ENCODE data around the gene SURF2. TPM values are rescaled to one million over a fixed set of nuclear protein-coding genes. Genes with fewer than 3 reads are reported as not detected.

SURF2 gene
- total and polyA plus RNA-seq, 4 experiments from 2014 or later: 19.5 to 46.7 (median 24.8) TPM

DNA sequence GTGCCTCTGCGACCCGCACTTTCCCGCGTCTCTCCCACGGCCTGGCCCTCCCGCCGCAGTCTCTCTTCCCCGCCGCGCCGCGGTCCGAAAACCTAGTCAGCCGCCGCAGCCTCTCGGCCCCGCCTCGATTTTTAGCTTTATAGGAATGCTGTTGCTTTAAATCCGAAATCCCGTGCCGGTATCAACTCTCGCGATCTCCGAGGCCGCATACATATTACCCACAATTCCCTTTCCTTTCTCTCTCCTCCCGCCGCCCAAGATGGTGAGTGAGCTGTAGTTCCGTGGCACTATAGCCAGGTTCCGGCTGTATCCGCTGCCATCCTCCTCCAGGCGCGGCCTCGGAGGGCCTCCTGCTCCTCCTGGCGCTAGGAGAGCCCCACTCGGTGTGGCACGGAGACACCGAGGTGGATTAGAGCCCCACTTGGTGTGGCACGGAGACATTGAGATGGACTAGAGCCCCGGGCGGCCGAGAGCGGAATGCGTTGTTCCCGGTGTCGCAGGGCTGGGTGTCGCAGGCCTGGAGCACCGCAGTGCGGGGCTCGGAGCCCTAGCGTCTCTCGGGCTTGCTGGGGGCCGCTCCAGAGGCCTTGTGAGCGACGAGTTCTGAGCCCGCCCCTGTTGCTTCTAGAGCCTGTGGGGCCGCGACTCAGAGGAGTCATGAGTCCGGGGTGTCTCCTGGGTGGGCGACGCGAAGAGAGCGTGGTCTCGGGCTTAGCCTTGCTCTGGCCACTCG is 8.2 kb upstream of the SURF2 start, which contains the start of the genes MED22 and RPL7A:
MED22 (minus strand) TSS at position 147 of the 733 bp plus-strand sequence. CDS start 1,469 bp downstream, outside the sequence.
RPL7A (plus strand) TSS at position 234 of the 733 bp plus-strand sequence; CDS start at position 260, 26 bp downstream.
- Mint-ChIP-seq H3K27ac (peak within 1 kb of the TSS; percentile 93 to 99 (median 96)), H3K27me3 (no peaks in the 10 kb centered on the region), H3K4me3 (peak within 1 kb of the TSS; percentile 97 to 100 (median 98)), H3K9me3 (no peaks in the 10 kb centered on the region), H3K4me1 (peaks cover 21 to 47% (median 33%) of the 10 kb centered on the region in 4 donors), H3K36me3 (peaks cover 37 to 65% of the 10 kb centered on the region in 2 donors)
- ChIA-PET CTCF (ENCODE audit: partially characterized antibody) (interaction anchor here (1.0 to 1.7 kb wide), 4 partner anchors 9 to 26 kb away, joined by 4 to 9 read pairs (median 4); partner anchors contain the start of genes SURF1 and SURF2), POLR2A (ENCODE audit: partially characterized antibody) (interaction anchor here (0.7 to 18.1 kb wide), 13 partner anchors 8 to 678 kb away, joined by 3 to 437 read pairs (median 6); partner anchors contain the start of genes AK8, CACFD1, DDX31 and GTF3C4)
- intact Hi-C loops (cut with micrococcal nuclease): loop anchor here (1.0 to 2.0 kb wide), 5 partner anchors 8 to 111 kb away; partner anchors contain the start of genes CACFD1, STKLD1, SURF1 and SURF2
- peak; percentile 92 to 94 (median 92) for DNase-seq
- Histone ChIP-seq H3K27ac (ENCODE audit: low read depth, low read length) (peak within 1 kb of the TSS; percentile 88), H3K36me3 (ENCODE audit: insufficient read depth, low read length) (peaks cover 64% of the 10 kb centered on the region), H3K27me3 (ENCODE audit: insufficient read depth, low read length) (no peaks in the 10 kb centered on the region), H3K4me1 (ENCODE audit: insufficient read depth, low read length) (peaks cover 33% of the 10 kb centered on the region), H3K9me3 (ENCODE audit: control insufficient read depth in 1 of 2, low read length in 2 of 2) (no peaks in the 10 kb centered on the region), H3K4me3 (ENCODE audit: low read length in 2 of 2) (peak within 1 kb of the TSS; percentile 80 to 99)

GRCh38 chr9:133348718-133349573 is 7.4 kb upstream of the SURF2 start:
- Histone ChIP-seq H3K27ac (ENCODE audit: low read depth, low read length) (peak overlapping the region; percentile 88), H3K4me1 (ENCODE audit: insufficient read depth, low read length) (peaks cover 33% of the 10 kb centered on the region), H3K36me3 (ENCODE audit: insufficient read depth, low read length) (peaks cover 64% of the 10 kb centered on the region), H3K27me3 (ENCODE audit: insufficient read depth, low read length) (no peaks in the 10 kb centered on the region), H3K9me3 (ENCODE audit: control insufficient read depth in 1 of 2, low read length in 2 of 2) (no peaks in the 10 kb centered on the region), H3K4me3 (ENCODE audit: low read length in 2 of 2) (peak overlapping the region; percentile 80 to 99)
- Mint-ChIP-seq H3K27ac (peak overlapping the region; percentile 93 to 99 (median 96)), H3K4me1 (peaks cover 21 to 50% (median 33%) of the 10 kb centered on the region in 4 donors), H3K9me3 (no peaks in the 10 kb centered on the region), H3K36me3 (peaks cover 37 to 68% of the 10 kb centered on the region in 2 donors), H3K27me3 (no peaks in the 10 kb centered on the region), H3K4me3 (peak overlapping the region; percentile 97 to 100 (median 98))
- peak in 1 of 5 donors; percentile 40 for DNase-seq
- intact Hi-C loops (cut with micrococcal nuclease): loop anchor here (1.0 to 2.0 kb wide), 5 partner anchors 7 to 110 kb away; partner anchors contain the start of genes CACFD1, STKLD1, SURF1 and SURF2
- POLR2A ChIA-PET (ENCODE audit: partially characterized antibody): interaction anchor here (0.7 to 18.1 kb wide), 9 partner anchors 7 to 318 kb away, joined by 3 to 437 read pairs (median 7); partner anchors contain the start of genes CACFD1, GTF3C5, STKLD1 and SURF1
- CTCF ChIA-PET (ENCODE audit: partially characterized antibody): interaction anchor here (1.1 to 1.7 kb wide), 3 partner anchors 19 to 26 kb away, joined by 4 to 9 read pairs (median 4); no protein-coding TSS in a partner anchor

DNA sequence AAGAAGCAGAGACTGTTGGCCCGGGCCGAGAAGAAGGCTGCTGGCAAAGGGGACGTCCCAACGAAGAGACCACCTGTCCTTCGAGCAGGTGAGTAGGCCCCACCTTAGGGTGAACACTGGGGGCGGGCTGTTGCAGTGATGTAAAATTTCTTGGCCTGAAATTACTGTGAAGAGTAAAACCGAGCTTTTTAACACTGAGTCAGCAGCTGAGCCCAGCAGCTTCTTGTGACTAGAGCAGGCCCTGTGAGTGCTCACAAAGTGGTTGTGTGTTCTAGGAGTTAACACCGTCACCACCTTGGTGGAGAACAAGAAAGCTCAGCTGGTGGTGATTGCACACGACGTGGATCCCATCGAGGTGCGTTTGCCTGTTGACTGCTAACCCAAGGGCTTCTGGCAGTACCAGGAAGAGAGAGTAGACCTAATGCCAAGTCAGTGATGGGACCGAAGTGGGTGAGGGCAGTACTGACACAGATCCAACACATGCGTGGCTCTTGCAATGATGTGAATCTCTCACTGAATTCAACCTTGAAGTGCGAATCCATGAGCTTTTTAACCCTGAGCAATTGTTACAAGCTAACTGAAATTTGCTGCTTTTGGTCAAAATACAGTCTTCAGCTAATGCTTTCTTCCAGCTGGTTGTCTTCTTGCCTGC is 6.3 kb upstream of the SURF2 start:
- H3K36me3 Mint-ChIP-seq: peaks cover 33 to 66% of the 10 kb centered on the region in 2 donors
- H3K9me3 Mint-ChIP-seq: no peaks in the 10 kb centered on the region
- Histone ChIP-seq H3K9me3 (ENCODE audit: control insufficient read depth in 1 of 2, low read length in 2 of 2) (no peaks in the 10 kb centered on the region), H3K4me3 (ENCODE audit: low read length in 2 of 2) (no peak overlapping the region), H3K27ac (ENCODE audit: low read depth, low read length) (peak overlapping the region; percentile 88), H3K27me3 (ENCODE audit: insufficient read depth, low read length) (no peaks in the 10 kb centered on the region), H3K36me3 (ENCODE audit: insufficient read depth, low read length) (peaks cover 52% of the 10 kb centered on the region), H3K4me1 (ENCODE audit: insufficient read depth, low read length) (peaks cover 37% of the 10 kb centered on the region)
- H3K4me1 Mint-ChIP-seq: peaks cover 23 to 57% (median 37%) of the 10 kb centered on the region in 4 donors
- ChIA-PET POLR2A (ENCODE audit: partially characterized antibody) (interaction anchor here (1.1 to 18.1 kb wide), 2 partner anchors 21 to 148 kb away, joined by 3 to 437 read pairs; partner anchors contain the start of genes STKLD1 and SURF4), CTCF (ENCODE audit: partially characterized antibody) (interaction anchor here (2.3 to 2.7 kb wide), 2 partner anchors 16 to 21 kb away, joined by 7 to 15 read pairs; no protein-coding TSS in a partner anchor)
- DNase-seq: peak in 1 of 5 donors; percentile 22
- peak overlapping the region in 6 of 7 donors; percentile 22 to 96 (median 93) for H3K27ac Mint-ChIP-seq
- H3K4me3 Mint-ChIP-seq: peak overlapping the region in 6 of 8 donors; percentile 17 to 100 (median 29)
- H3K27me3 Mint-ChIP-seq: no peaks in the 10 kb centered on the region
- intact Hi-C loops (cut with micrococcal nuclease): loop anchor here (2.0 kb wide), 1 partner anchor 109 kb away; the partner anchor contains the start of gene CACFD1

GRCh38 chr9:133351526-133351907 is 4.8 kb upstream of the SURF2 start:
- CTCF ChIA-PET (ENCODE audit: partially characterized antibody): interaction anchor here (0.9 to 2.7 kb wide), 5 partner anchors 8 to 51 kb away, joined by 3 to 15 read pairs (median 3); no protein-coding TSS in a partner anchor
- no peak overlapping the region for H3K4me3 ChIP-seq (ENCODE audit: low read length in 2 of 2)
- Mint-ChIP-seq H3K36me3 (peaks cover 33 to 66% of the 10 kb centered on the region in 2 donors), H3K4me3 (no peak overlapping the region), H3K9me3 (no peaks in the 10 kb centered on the region), H3K27ac (peak overlapping the region in 4 of 7 donors; percentile 18 to 66 (median 50)), H3K4me1 (peaks cover 20 to 55% (median 34%) of the 10 kb centered on the region in 4 donors), H3K27me3 (no peaks in the 10 kb centered on the region)
- POLR2A ChIA-PET (ENCODE audit: partially characterized antibody): interaction anchor here (18.1 kb wide), 1 partner anchor 19 kb away, joined by 437 read pairs; the partner anchor contains the start of genes STKLD1 and SURF4
- H3K36me3 ChIP-seq (ENCODE audit: insufficient read depth, low read length): peaks cover 43% of the 10 kb centered on the region
- DNase-seq: no peak
- no peaks in the 10 kb centered on the region for H3K27me3 ChIP-seq (ENCODE audit: insufficient read depth, low read length)
- no peaks in the 10 kb centered on the region for H3K9me3 ChIP-seq (ENCODE audit: control insufficient read depth in 1 of 2, low read length in 2 of 2)
- no peak overlapping the region for H3K27ac ChIP-seq (ENCODE audit: low read depth, low read length)
- intact Hi-C loops (cut with micrococcal nuclease): no loop called here
- peaks cover 35% of the 10 kb centered on the region for H3K4me1 ChIP-seq (ENCODE audit: insufficient read depth, low read length)

GRCh38 chr9:133351908-133352634 is 4.3 kb upstream of the SURF2 start:
- Mint-ChIP-seq H3K36me3 (peaks cover 33 to 62% of the 10 kb centered on the region in 2 donors), H3K4me3 (no peak overlapping the region), H3K9me3 (no peaks in the 10 kb centered on the region), H3K27ac (peak overlapping the region in 2 of 7 donors; percentile 10 to 44), H3K27me3 (no peaks in the 10 kb centered on the region), H3K4me1 (peaks cover 15 to 52% (median 31%) of the 10 kb centered on the region in 4 donors)
- intact Hi-C loops (cut with micrococcal nuclease): no loop called here
- Histone ChIP-seq H3K36me3 (ENCODE audit: insufficient read depth, low read length) (peaks cover 43% of the 10 kb centered on the region), H3K4me3 (ENCODE audit: low read length in 2 of 2) (no peak overlapping the region), H3K27ac (ENCODE audit: low read depth, low read length) (no peak overlapping the region), H3K4me1 (ENCODE audit: insufficient read depth, low read length) (peaks cover 33% of the 10 kb centered on the region), H3K27me3 (ENCODE audit: insufficient read depth, low read length) (no peaks in the 10 kb centered on the region), H3K9me3 (ENCODE audit: control insufficient read depth in 1 of 2, low read length in 2 of 2) (no peaks in the 10 kb centered on the region)
- peak in 2 of 5 donors; percentile 20 to 37 for DNase-seq
- CTCF ChIA-PET (ENCODE audit: partially characterized antibody): interaction anchor here (0.9 to 2.7 kb wide), 4 partner anchors 9 to 51 kb away, joined by 3 to 15 read pairs (median 5); no protein-coding TSS in a partner anchor
- POLR2A ChIA-PET (ENCODE audit: partially characterized antibody): interaction anchor here (0.6 to 18.1 kb wide), 3 partner anchors 19 to 218 kb away, joined by 3 to 437 read pairs (median 3); partner anchors contain the start of genes STKLD1 and SURF4
